Panc1 (cell line): ENCODE results near the gene LRP11. TPM values are rescaled to one million over a fixed set of nuclear protein-coding genes. Genes with fewer than 3 reads are reported as not detected.
"Not testable (repeated sequence)": the region's sequence is repeated elsewhere in the genome, so short reads cannot be mapped to it uniquely, and the experiment has no call there.

Experiments used
- ATAC-seq: fragments of 200-7000 bp; cut with Tn5 transposase; 2 replicates; pipeline ENCODE4 v1.9.1; 2020; ENCODE audit warnings: mild to moderate bottlenecking, moderate library complexity
- BruUV-seq: library from RNA; stranded (reverse); fragments of 400-500 nt; replicated peaks from 2 replicates; lab custom pipeline; 2021; lab: Mats Ljungman, UMichigan
- CTCF ChIA-PET: fragments of 300-600 bp; sonication (Branson Sonifier 250); formaldehyde crosslinking; loops from one replicate; lab custom pipeline; 2022; ENCODE audit warnings: antibody characterized with exemption; lab: Charles Lee
- POLR2A ChIA-PET: fragments of 300-600 bp; sonication (Branson Sonifier 250); formaldehyde crosslinking; loops from one replicate; lab custom pipeline; 2022; ENCODE audit warnings: antibody characterized with exemption; lab: Charles Lee
- DNase-seq: peaks from one replicate; pipeline ENCODE4 v3.0.0-alpha.2; 2010; ENCODE audit warnings: low read depth, low spot score
- H3K27ac ChIP-seq: 2 replicates; pipeline ENCODE4 v1.5.1; 2011; ENCODE audit warnings: mild to moderate bottlenecking, low read length, inconsistent platforms
- H3K27me3 ChIP-seq: fragments of 200-500 bp; sonication (Bioruptor generic); 2 replicates; pipeline ENCODE4 v1.6.0; 2014; ENCODE audit warnings: low read length, inconsistent platforms; ENCODE audit not compliant: control insufficient read depth, insufficient read depth
- H3K36me3 ChIP-seq: fragments of 200-500 bp; sonication (Bioruptor generic); 2 replicates; pipeline ENCODE4 v1.5.1; 2014; ENCODE audit warnings: inconsistent platforms, mild to moderate bottlenecking, low read length, moderate library complexity; ENCODE audit not compliant: control insufficient read depth, insufficient read depth
- H3K4me1 ChIP-seq: 2 replicates; pipeline ENCODE4 v1.5.1; 2011; ENCODE audit warnings: inconsistent platforms, mild to moderate bottlenecking, low read length, moderate library complexity; ENCODE audit not compliant: control insufficient read depth, insufficient read depth
- H3K4me3 ChIP-seq, 2 experiments: 2 replicates each; pipeline ENCODE4 v1.5.1; 2011 to 2012; ENCODE audit warnings: low read depth in 2 of 2, low read length in 2 of 2, mild to moderate bottlenecking in 2 of 2, inconsistent platforms in 1 of 2, moderate library complexity in 1 of 2
- H3K9me3 ChIP-seq: fragments of 200-500 bp; sonication (Bioruptor generic); 2 replicates; pipeline ENCODE4 v1.5.1; 2014; ENCODE audit warnings: low read depth, mild to moderate bottlenecking, inconsistent platforms, low read length, moderate library complexity; ENCODE audit not compliant: control insufficient read depth, insufficient read depth
- POLR2AphosphoS5 ChIP-seq: IDR thresholded peaks from 2 replicates; pipeline ENCODE4 v1.6.1; 2012; ENCODE audit warnings: mild to moderate bottlenecking, low read depth, low read length, moderate library complexity
- SIN3A ChIP-seq: IDR thresholded peaks from 2 replicates; pipeline ENCODE4 v1.6.1; 2012; ENCODE audit warnings: low read depth, mild to moderate bottlenecking, low read length, moderate library complexity, borderline replicate concordance; ENCODE audit not compliant: insufficient read depth
- TCF7L2 ChIP-seq: IDR thresholded peaks from 2 replicates; pipeline ENCODE4 v1.6.1; 2011; ENCODE audit warnings: mild to moderate bottlenecking, low read depth, low read length, inconsistent platforms
- in situ Hi-C: cut with HindIII; loops from 2 replicates; pipeline ENCODE4 v1.10.0; 2016; ENCODE audit warnings: low sequenced_read_pairs, low pct_unique_long_range_greater_than_20kb
- intact Hi-C: fragments of 100-400 bp; cut with micrococcal nuclease; formaldehyde crosslinking; loops from one replicate; pipeline ENCODE4 v1.10.0; 2022; ENCODE audit not compliant: unreplicated experiment
- total RNA-seq: library from RNA; stranded (reverse); gene quantifications from one replicate; pipeline ENCODE4 v1.2.1, GENCODE V29; 2021; ENCODE audit not compliant: unreplicated experiment
- TF ChIP-seq, protein P1 (sequence below): fragments of 450-650 bp; IDR thresholded peaks from 2 replicates; pipeline ENCODE4 v1.5.1; 2017; ENCODE audit warnings: mild to moderate bottlenecking
- TF ChIP-seq, protein P2 (sequence below), 2 experiments: IDR thresholded peaks; 2 replicates each; pipeline ENCODE4 v1.6.1; 2011 to 2012; ENCODE audit warnings: low read depth in 2 of 2, control low read depth in 1 of 2, low read length in 1 of 2, mild to moderate bottlenecking in 1 of 2, moderate library complexity in 1 of 2; ENCODE audit not compliant: insufficient read depth in 1 of 2

LRP11 gene
- total RNA-seq, 1 experiment from 2014 or later: 151 TPM

DNA sequence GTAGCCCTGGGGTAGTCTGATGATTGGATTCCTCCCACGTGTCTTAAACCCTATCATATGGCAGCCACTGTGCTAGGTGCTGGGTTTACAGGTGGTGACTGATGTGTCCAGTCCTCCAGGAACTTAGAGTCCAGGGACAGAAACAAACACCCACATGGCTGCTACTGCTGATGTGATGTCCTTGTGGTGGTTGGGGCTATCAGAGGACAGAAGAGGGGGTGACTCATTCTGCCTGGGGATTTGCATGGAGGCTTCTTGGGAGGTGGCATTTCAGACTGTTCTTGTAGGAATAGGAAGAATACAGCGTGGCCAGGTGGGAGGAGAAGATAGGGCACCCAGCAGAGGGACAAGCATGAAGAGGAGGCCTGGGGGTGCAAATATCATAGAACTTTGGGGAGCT lies 48.9 kb upstream of the LRP11 start:
- in situ Hi-C loops (no loop called here), intact Hi-C loops (no loop called here)
- no TSS peak for BruUV-seq

DNA sequence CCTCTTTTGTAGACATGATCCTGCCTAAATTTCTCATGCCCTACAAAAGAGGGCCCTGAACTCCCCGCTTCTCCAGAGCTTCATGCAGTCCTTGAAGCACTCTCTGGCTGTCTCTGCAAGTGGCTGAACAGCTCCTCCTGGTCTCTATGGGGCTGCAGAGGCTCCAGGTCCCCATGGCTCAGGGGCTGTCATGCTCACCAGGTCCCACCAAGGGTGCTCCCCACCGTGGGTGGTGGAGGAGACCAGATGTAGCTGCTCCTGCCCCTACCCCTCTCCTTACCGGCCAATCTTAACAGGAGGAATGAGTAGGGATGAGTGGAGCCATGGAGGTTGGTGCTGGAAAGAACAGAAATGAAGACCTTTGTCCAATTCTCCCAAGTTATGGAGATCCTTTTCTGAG lies 48.5 kb upstream of the LRP11 start:
- H3K4me1 ChIP-seq, BruUV-seq, CTCF ChIA-PET, DNase-seq, H3K4me3 ChIP-seq, H3K27me3 ChIP-seq, H3K27ac ChIP-seq, H3K9me3 ChIP-seq, POLR2A ChIA-PET, intact Hi-C loops, ATAC-seq, H3K36me3 ChIP-seq, in situ Hi-C loops: not testable (repeated sequence)

More for the DNA sequence above, 48.9 kb upstream of the LRP11 start:
- no peaks in the 10 kb centered on the region for H3K4me1 ChIP-seq
- H3K4me3 ChIP-seq: no peak overlapping the region
- TF ChIP-seq POLR2AphosphoS5 (no peak), SIN3A (no peak), TCF7L2 (no peak)
- TF ChIP-seq, protein P1, sequence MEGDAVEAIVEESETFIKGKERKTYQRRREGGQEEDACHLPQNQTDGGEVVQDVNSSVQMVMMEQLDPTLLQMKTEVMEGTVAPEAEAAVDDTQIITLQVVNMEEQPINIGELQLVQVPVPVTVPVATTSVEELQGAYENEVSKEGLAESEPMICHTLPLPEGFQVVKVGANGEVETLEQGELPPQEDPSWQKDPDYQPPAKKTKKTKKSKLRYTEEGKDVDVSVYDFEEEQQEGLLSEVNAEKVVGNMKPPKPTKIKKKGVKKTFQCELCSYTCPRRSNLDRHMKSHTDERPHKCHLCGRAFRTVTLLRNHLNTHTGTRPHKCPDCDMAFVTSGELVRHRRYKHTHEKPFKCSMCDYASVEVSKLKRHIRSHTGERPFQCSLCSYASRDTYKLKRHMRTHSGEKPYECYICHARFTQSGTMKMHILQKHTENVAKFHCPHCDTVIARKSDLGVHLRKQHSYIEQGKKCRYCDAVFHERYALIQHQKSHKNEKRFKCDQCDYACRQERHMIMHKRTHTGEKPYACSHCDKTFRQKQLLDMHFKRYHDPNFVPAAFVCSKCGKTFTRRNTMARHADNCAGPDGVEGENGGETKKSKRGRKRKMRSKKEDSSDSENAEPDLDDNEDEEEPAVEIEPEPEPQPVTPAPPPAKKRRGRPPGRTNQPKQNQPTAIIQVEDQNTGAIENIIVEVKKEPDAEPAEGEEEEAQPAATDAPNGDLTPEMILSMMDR: no peak
- TF ChIP-seq, protein P2, sequence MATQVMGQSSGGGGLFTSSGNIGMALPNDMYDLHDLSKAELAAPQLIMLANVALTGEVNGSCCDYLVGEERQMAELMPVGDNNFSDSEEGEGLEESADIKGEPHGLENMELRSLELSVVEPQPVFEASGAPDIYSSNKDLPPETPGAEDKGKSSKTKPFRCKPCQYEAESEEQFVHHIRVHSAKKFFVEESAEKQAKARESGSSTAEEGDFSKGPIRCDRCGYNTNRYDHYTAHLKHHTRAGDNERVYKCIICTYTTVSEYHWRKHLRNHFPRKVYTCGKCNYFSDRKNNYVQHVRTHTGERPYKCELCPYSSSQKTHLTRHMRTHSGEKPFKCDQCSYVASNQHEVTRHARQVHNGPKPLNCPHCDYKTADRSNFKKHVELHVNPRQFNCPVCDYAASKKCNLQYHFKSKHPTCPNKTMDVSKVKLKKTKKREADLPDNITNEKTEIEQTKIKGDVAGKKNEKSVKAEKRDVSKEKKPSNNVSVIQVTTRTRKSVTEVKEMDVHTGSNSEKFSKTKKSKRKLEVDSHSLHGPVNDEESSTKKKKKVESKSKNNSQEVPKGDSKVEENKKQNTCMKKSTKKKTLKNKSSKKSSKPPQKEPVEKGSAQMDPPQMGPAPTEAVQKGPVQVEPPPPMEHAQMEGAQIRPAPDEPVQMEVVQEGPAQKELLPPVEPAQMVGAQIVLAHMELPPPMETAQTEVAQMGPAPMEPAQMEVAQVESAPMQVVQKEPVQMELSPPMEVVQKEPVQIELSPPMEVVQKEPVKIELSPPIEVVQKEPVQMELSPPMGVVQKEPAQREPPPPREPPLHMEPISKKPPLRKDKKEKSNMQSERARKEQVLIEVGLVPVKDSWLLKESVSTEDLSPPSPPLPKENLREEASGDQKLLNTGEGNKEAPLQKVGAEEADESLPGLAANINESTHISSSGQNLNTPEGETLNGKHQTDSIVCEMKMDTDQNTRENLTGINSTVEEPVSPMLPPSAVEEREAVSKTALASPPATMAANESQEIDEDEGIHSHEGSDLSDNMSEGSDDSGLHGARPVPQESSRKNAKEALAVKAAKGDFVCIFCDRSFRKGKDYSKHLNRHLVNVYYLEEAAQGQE (IDR thresholded peaks at IDR 0.05; ENCODE audit: insufficient read depth in 1 of 2, low read depth in 2 of 2, low read length in 1 of 2): no peak
- ATAC-seq (no peak), DNase-seq (no peak)
- H3K27me3 ChIP-seq: no peaks in the 10 kb centered on the region
- H3K9me3 ChIP-seq: peaks cover 5% of the 10 kb centered on the region; the same call in 1 of the 2 replicates
- no peak overlapping the region for H3K27ac ChIP-seq
- CTCF ChIA-PET: no interaction called here
- POLR2A ChIA-PET: no interaction called here
- H3K36me3 ChIP-seq: no peaks in the 10 kb centered on the region

DNA sequence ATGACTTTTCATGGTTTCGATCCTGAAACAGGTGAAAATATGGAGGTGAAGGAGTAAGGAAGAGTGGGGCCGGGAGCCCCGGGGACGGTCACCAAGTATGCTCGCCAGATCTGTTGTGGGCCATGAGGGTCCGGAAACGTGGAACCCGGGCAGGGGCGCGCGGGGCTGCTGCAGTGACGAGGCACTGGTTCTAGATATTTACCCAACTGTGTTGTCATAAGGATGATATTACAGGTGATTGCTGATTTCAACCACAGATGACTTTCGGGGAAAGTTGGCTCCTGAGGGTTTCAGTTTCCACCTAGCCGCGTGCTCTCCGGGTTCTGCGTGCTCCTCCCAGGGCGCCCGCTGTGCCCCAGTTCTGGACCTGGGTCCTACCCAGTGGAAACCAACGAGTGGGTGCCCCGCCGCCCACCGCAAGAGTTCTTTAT lies 46.6 kb upstream of the LRP11 start:
- ChIA-PET POLR2A (no interaction called here), CTCF (no interaction called here)
- Histone ChIP-seq H3K27ac (no peak overlapping the region), H3K4me3 (no peak overlapping the region), H3K9me3 (peaks cover 6% of the 10 kb centered on the region; the same call in 1 of the 2 replicates), H3K36me3 (no peaks in the 10 kb centered on the region), H3K4me1 (no peaks in the 10 kb centered on the region), H3K27me3 (no peaks in the 10 kb centered on the region)
- intact Hi-C loops (no loop called here), in situ Hi-C loops (no loop called here)
- TF ChIP-seq TCF7L2: no peak
- TF ChIP-seq, protein P2 (IDR thresholded peaks at IDR 0.05; ENCODE audit: insufficient read depth in 1 of 2, low read depth in 2 of 2, low read length in 1 of 2): no peak
- no peak for ATAC-seq
- DNase-seq: no peak
- no TSS peak for BruUV-seq
